Renal cortex interstitium (tissue), 11 donors: ENCODE results near the gene CORIN. TPM values are rescaled to one million over a fixed set of nuclear protein-coding genes. Genes with fewer than 3 reads are reported as not detected.
"Not testable (repeated sequence)": the region's sequence is repeated elsewhere in the genome, so short reads cannot be mapped to it uniquely, and the experiment has no call there.

Experiments used
- DNase-seq, 11 donors: peaks; one replicate each; pipeline ENCODE4 v3.0.0-alpha.2; 2013; ENCODE audit warnings: low read depth in 9 of 11, low spot score in 4 of 11; ENCODE audit errors: extremely low read depth in 1 of 11
- polyA plus RNA-seq, 3 donors: library from polyadenylated mRNA; unstranded; fragments of 120-200 nt; gene quantifications; one replicate each; pipeline ENCODE4 v1.2.1, GENCODE V29; 2013; ENCODE audit not compliant: insufficient read length in 3 of 3

CORIN gene
- polyA plus RNA-seq, 3 donors, result 4.4 to 5.8 (median 4.5) TPM

DNA sequence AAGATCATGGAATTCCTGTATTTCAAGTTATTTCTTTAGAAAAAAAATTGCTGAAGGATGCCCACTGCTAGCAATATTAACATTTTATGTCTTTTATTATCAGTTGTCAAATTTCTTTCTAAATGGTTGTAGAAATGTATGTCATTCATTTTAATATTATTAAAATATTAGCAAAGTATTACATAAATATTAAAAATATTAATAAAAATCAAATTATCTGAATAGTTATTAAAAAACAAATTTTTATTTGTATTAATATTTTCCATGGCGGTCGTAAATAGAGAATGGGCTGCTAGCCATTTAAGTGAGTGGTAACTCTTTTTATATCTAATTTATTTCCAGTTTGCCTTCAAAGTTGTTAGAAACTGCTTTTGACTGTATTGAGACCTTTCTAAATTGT is 280.6 kb downstream of the CORIN start:
- DNase-seq, result no peak

DNA sequence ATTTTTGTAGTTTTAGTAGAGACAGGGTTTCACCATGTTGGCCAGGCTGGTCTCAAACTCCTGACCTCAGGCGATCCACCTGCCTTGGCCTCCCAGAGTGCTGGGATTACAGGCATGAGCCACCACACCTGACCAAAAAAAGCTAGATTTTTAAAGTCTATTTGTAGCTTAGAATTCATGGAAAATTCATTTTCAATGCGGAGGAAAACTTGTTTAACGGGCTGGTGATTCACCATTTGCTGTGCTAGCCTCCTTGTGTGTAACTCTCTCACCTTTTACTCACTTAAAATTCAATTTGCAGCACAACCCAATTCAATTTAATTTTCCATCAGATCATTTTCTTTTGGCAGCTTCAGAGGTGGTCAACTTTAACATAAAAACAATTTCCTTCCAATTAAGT is 281.9 kb downstream of the CORIN start:
- DNase-seq, result not testable (repeated sequence)

DNA sequence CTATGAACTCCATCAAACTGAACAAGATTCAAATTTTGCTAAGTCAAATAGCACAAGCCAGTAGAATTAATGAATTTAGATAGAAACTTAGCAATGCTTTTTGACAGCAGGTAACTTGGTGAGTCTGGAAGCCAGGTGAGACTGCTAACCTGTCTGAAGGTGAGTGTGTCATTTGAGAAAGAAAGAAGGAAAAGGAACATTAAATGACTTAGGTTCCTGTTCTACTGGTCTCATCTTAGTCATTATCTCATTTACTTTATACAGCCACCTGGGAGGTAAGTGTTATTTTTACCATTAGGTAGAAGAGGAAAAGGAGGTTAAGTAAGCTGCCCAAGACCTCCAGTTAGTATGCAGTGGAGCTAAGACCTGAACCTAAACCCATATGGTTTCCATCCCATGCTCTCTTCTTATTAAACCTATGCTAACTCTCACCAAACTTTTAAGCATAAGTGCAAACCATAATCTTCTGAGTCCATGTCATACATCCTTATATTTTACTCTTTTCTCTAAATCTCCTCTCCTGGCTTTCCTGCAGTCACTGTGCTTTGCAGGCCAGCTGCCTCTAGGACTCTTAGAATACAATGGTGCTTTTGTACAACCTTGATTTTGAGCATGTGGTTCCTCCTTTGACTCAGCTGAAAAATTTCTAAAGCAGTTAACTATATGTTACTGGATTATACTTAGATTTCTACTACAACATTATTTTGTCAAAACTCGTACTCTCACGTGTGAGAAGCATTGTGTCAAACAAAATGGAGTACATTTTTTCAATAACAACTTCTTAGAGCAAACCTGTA is 284.3 kb downstream of the CORIN start:
- no peak for DNase-seq

- DNase-seq, result no peak
These were observed 286.2 kb downstream of the CORIN start for GRCh38 chr4:47551682-47552081.

DNA sequence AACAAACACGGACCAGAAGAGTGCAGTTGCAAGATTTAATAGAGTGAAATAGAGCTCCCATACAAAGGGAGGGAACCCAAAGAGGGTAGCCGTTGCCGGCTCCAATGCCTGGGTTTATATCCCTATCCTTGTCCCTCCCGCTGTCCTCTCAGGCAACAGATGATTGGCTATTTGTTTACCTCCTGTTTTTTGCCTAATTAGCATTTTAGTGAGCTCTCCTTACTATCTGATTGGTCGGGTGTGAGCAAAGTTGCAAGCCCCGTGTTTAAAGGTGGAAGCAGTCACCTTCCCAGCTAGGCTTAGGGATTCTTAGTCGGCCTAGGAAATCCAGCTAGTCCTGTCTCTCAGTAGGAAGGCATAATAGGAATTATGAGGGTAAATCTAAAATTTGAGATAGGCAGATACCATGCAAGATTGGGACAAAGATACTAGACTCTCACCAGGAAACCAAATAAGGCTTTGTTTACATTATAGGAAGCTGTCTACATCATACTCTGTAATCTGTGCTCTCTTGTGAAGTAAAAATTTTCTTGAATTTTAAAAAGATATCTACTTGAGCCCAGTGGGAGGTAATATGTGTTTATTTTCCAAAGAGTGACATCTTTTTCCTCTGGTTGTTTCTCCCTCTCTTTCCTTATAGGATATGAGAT is 286.8 kb downstream of the CORIN start:
- no peak for DNase-seq

DNA sequence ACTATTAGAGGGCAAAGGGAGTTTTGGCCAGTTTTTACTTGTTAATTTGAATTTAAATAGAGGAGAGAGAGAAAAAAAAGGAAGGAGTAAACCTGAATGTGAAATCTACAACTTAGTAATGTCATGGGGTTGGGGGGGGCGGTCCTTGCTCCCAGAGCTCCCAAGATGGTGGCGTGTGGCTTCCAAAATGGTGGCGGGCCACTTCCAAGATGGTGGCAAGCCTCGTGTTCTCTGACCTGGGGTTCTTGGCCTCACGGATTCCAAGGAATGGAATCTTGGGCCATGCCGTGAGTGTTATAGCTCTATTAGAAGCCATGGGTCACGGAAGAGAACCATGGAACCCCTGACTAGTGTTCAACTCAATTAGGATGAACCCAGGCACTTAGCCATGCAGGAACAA is 287.5 kb downstream of the CORIN start:
- DNase-seq, result not testable (repeated sequence)

Other genes starting within 250 kb of the CORIN start
- 10 to 100 TPM; 24.3 to 28.6 (median 28.2) TPM for gene NFXL1, start 76.5 kb upstream of the CORIN start, polyA plus RNA-seq
- gene CNGA1, start 178.6 kb upstream of the CORIN start, polyA plus RNA-seq, result 1 to 10 TPM; 2.9 to 3.7 (median 3.6) TPM
- 10 to 100 TPM in 1 of 3 donors, 1 to 10 TPM in 2; 8.6 to 11.1 (median 8.8) TPM for gene NIPAL1, start 178.7 kb upstream of the CORIN start, polyA plus RNA-seq